IgD-negative memory B cell (primary cell): Measurements from ENCODE around the gene CYGB. TPM values are rescaled to one million over a fixed set of nuclear protein-coding genes. Genes with fewer than 3 reads are reported as not detected.
"Not testable (repeated sequence)": the region's sequence is repeated elsewhere in the genome, so short reads cannot be mapped to it uniquely, and the experiment has no call there.

Source experiments
- H3K27ac Mint-ChIP-seq, 3 donors: one replicate each; pipeline ENCODE4 v1.8.0; 2020 to 2022; ENCODE audit warnings: mild to moderate bottlenecking in 3 of 3, mixed read lengths in 3 of 3, moderate library complexity in 1 of 3
- H3K27me3 Mint-ChIP-seq: one replicate; pipeline ENCODE4 v1.8.0; 2021; ENCODE audit warnings: mixed read lengths
- H3K36me3 Mint-ChIP-seq: one replicate; pipeline ENCODE4 v1.8.0; 2020; ENCODE audit warnings: mild to moderate bottlenecking, mixed read lengths
- H3K4me1 Mint-ChIP-seq, 3 donors: one replicate each; pipeline ENCODE4 v1.8.0; 2020 to 2022; ENCODE audit warnings: mixed read lengths in 3 of 3, mild to moderate bottlenecking in 1 of 3
- H3K4me3 Mint-ChIP-seq, 4 donors: one replicate each; pipeline ENCODE4 v1.8.0; 2020 to 2022; ENCODE audit warnings: mild to moderate bottlenecking in 4 of 4, mixed read lengths in 4 of 4, moderate library complexity in 3 of 4
- H3K9me3 Mint-ChIP-seq, 3 donors: one replicate each; pipeline ENCODE4 v1.8.0; 2020 to 2021; ENCODE audit warnings: mixed read lengths in 3 of 3, mild to moderate bottlenecking in 1 of 3
- polyA plus RNA-seq: library from polyadenylated mRNA; unstranded; fragments of 300-500 nt; fragmentation: Illumina TruSeq; gene quantifications from one replicate; pipeline ENCODE4 v1.2.3, GENCODE V29; 2021

CYGB gene
- polyA plus RNA-seq, 1 donor from 2014 or later = 2.1 TPM

DNA sequence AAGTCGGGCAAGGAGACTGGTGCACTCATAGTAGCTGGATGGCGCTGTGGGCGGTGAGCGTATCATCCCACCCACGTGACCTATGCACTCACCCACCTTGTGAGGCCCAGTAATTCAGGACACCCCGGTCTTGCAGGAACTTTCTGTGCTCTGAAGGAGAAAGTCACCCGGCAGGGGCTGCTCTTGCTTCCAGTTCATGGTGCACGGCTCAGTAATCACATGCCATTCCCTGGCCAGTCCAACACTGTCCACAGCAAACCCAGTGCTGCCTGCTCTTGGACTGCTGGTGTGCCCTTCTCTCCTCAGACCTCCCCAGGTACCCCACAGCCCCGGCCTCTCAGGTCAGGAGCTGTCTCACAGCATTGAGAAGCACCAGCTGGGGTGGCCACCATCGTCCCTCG lies 19.9 kb downstream of the CYGB start:
- Mint-ChIP-seq H3K4me3 (no peak overlapping the region), H3K36me3 (peaks cover 4% of the 10 kb centered on the region), H3K9me3 (no peaks in the 10 kb centered on the region), H3K27me3 (no peaks in the 10 kb centered on the region), H3K4me1 (peaks cover 7 to 16% (median 16%) of the 10 kb centered on the region in 3 donors), H3K27ac (peak overlapping the region in 2 of 3 donors; percentile 69 to 80)

- H3K9me3 Mint-ChIP-seq = no peaks in the 10 kb centered on the region
- peak overlapping the region; percentile 49 to 83 (median 66) for H3K4me3 Mint-ChIP-seq
- H3K4me1 Mint-ChIP-seq = peaks cover 7 to 21% (median 19%) of the 10 kb centered on the region in 3 donors
- peaks cover 1% of the 10 kb centered on the region for H3K36me3 Mint-ChIP-seq
- no peaks in the 10 kb centered on the region for H3K27me3 Mint-ChIP-seq
- H3K27ac Mint-ChIP-seq = peak overlapping the region; percentile 82 to 96 (median 92)
Measured at GRCh38 chr17:76515274-76515949, 22.1 kb downstream of the CYGB start.

DNA sequence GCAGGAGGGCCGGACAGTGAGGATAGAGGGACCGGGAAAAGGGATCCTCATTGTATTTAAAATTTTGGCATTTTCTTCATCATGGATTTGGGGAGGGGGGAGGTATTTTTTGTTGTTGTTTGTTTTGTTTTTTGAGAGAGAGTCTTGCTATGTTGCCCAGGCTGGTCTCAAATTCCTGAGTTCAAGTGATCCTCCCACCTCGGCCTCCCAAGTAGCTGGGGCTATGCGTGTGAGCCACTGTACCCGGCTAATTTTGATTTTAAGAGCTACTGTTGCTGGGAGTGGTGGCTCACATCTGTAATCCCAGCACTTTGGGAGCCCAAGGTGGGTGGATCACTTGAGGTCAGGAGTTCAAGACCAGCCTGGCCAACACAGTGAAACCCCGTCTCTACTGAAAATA lies 23.2 kb downstream of the CYGB start:
- not testable (repeated sequence) for H3K27me3 Mint-ChIP-seq, H3K9me3 Mint-ChIP-seq, H3K36me3 Mint-ChIP-seq
- Mint-ChIP-seq H3K4me3 (peak overlapping the region in 2 of 4 donors; percentile 33 to 70), H3K27ac (peak overlapping the region in 2 of 3 donors; percentile 92 to 96), H3K4me1 (peaks cover 7 to 21% (median 19%) of the 10 kb centered on the region in 3 donors)

DNA sequence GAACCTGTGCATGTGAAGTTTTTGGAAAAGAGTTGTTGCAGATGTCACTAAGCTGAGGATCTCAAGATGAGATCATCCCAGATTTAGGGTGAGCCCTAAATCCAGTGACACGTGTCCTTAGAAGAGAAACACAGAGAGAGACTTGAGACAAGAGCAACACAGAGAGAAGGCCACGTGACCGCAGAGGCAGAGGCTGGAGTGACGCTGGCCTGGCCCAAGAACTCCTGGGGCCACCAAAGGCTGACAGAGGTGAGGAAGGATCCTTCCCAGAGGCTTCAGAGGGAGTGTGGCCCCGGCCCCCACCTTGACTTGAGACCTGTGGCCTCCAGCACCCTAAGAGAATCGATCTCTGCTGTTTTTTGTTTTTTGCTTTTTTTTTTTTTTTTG lies 24.2 kb downstream of the CYGB start:
- H3K4me3 Mint-ChIP-seq = peak overlapping the region in 1 of 4 donors; percentile 43
- peak overlapping the region; percentile 42 to 96 (median 60) for H3K27ac Mint-ChIP-seq
- H3K36me3 Mint-ChIP-seq = no peaks in the 10 kb centered on the region
- H3K27me3 Mint-ChIP-seq = no peaks in the 10 kb centered on the region
- no peaks in the 10 kb centered on the region for H3K9me3 Mint-ChIP-seq
- H3K4me1 Mint-ChIP-seq = peaks cover 7 to 21% (median 19%) of the 10 kb centered on the region in 3 donors

DNA sequence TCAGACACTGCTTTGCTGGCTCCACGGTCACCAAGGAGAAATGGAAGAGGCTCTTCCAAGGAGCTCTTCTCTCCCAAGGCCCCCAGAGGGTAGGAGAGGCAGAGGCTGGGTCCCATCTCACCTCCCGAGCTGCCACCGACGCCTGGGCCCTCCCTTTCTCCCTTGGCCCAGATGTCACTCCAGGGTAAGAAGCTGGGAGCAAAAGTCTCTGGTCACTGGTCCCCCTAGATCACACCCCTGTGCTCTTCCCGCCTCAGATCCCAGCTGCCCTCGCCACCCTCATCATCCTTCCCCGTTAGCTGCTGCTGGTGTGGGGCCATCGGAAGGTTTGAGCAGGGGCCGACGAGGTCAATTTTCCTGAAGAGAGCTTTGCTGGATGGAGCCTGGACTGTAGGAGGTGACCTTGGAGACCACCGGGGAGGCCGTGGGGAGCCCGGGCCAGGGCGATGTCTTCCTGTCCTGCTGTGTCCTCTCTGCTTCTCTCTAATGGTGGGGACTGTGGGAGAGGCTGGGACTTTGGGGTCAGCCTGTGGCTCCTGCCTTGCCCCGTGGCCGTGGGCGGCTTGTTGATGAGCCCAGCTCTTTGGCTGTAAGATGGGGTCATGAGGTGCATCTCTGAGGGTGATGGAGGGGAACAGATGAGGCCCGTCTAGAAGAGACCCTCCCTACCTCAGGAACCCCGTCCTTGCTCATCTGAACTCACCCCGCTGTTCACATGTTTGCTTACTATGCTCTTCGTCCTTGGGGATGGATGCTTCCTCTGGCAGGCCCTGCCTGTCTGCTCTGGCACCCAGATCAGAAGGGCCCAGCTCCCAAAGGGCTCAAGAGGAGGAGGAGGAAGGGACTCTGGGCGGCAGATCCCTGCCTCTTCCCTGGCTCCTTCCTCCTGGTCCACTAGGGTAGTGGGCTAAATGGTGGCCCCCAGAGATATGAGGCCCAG lies 24.9 kb downstream of the CYGB start:
- Mint-ChIP-seq H3K4me1 (peaks cover 7 to 22% (median 20%) of the 10 kb centered on the region in 3 donors), H3K36me3 (no peaks in the 10 kb centered on the region), H3K9me3 (no peaks in the 10 kb centered on the region), H3K27ac (peak overlapping the region; percentile 42 to 96 (median 60)), H3K4me3 (peak overlapping the region in 1 of 4 donors; percentile 63), H3K27me3 (no peaks in the 10 kb centered on the region)

DNA sequence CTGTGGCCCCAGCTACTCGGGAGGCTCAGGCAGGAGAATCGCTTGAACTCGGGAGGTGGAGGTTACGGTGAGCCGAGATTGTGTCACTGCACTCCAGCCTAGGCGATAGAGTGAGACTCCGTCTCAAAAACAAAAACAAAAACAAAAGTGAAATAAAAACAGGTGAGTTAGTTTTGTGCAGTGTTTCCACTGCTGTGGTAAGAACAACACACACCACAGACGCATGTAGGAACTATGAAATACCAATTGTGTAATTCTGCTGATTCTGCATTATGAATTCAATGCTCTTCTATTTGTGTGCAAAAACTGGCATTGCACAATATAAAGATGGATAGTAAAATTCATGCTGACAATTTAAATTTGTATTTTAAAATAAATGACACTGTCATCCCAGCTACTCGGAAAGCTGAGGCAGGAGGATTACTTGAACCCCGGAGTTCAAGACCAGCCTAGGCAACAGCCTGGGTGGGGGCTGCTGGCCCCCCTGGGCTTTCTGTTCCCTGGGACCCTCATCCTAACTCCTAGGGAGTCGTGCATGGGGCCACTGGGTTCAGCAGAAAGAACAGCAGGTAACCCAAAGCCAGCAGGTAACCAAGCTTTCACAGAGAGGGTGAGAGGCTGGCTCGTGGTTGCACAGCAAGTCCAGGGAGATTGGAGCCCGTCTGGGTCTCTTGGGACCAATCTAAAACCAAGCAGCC lies 25.7 kb downstream of the CYGB start:
- no peaks in the 10 kb centered on the region for H3K36me3 Mint-ChIP-seq
- H3K9me3 Mint-ChIP-seq = no peaks in the 10 kb centered on the region
- H3K4me1 Mint-ChIP-seq = peaks cover 7 to 23% (median 20%) of the 10 kb centered on the region in 3 donors
- no peak overlapping the region for H3K4me3 Mint-ChIP-seq
- H3K27ac Mint-ChIP-seq = peak overlapping the region in 1 of 3 donors; percentile 52
- H3K27me3 Mint-ChIP-seq = no peaks in the 10 kb centered on the region

DNA sequence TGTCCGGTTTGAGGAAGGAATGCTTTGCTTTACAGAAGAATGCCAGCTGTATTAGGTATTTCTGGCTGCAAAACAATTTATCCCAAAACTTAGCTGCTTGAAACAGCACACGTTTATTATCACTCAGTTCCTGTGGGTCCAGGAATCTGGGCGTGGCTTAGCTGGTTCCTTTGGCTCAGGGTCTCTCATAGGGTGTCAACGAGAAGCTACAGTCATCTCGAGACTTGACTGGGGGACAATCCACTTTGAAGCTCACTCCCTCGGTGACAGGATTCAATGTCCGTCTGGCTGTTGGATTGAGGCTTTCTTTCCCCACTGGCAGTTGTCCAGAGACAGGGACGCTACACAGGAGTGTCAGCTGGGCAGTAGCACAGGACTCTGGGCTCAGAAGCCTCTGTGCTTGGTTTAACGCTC lies 26.7 kb downstream of the CYGB start:
- no peak overlapping the region for H3K27ac Mint-ChIP-seq
- H3K4me3 Mint-ChIP-seq = no peak overlapping the region
- no peaks in the 10 kb centered on the region for H3K27me3 Mint-ChIP-seq
- peaks cover 7 to 25% (median 20%) of the 10 kb centered on the region in 3 donors for H3K4me1 Mint-ChIP-seq
- no peaks in the 10 kb centered on the region for H3K36me3 Mint-ChIP-seq
- H3K9me3 Mint-ChIP-seq = no peaks in the 10 kb centered on the region

GRCh38 chr17:76508472-76509063 lies 28.9 kb downstream of the CYGB start:
- not testable (repeated sequence) for H3K4me3 Mint-ChIP-seq, H3K36me3 Mint-ChIP-seq, H3K9me3 Mint-ChIP-seq, H3K27me3 Mint-ChIP-seq
- Mint-ChIP-seq H3K27ac (peak overlapping the region in 1 of 3 donors; percentile 63), H3K4me1 (peaks cover 5 to 18% (median 11%) of the 10 kb centered on the region in 3 donors)

- H3K36me3 Mint-ChIP-seq = no peaks in the 10 kb centered on the region
- H3K4me1 Mint-ChIP-seq = peaks cover 6 to 23% (median 22%) of the 10 kb centered on the region in 3 donors
- no peaks in the 10 kb centered on the region for H3K27me3 Mint-ChIP-seq
Measured at GRCh38 chr17:76506408-76507345, 30.8 kb downstream of the CYGB start.

GRCh38 chr17:76504117-76504516 lies 33.4 kb downstream of the CYGB start:
- no peaks in the 10 kb centered on the region for H3K27me3 Mint-ChIP-seq
- peak overlapping the region in 3 of 4 donors; percentile 55 to 94 (median 86) for H3K4me3 Mint-ChIP-seq
- peaks cover 3% of the 10 kb centered on the region for H3K36me3 Mint-ChIP-seq
- H3K9me3 Mint-ChIP-seq = no peaks in the 10 kb centered on the region
- H3K4me1 Mint-ChIP-seq = peaks cover 11 to 23% (median 21%) of the 10 kb centered on the region in 3 donors
- H3K27ac Mint-ChIP-seq = peak overlapping the region; percentile 2 to 88 (median 85)

More at GRCh38 chr17:76506408-76507345, 30.8 kb downstream of the CYGB start:
- H3K4me3 Mint-ChIP-seq = peak overlapping the region in 3 of 4 donors; percentile 10 to 37 (median 28)
- no peaks in the 10 kb centered on the region for H3K9me3 Mint-ChIP-seq
- H3K27ac Mint-ChIP-seq = peak overlapping the region in 1 of 3 donors; percentile 54

GRCh38 chr17:76502341-76503211 lies 34.9 kb downstream of the CYGB start:
- Mint-ChIP-seq H3K27me3 (no peaks in the 10 kb centered on the region), H3K27ac (peak overlapping the region; percentile 93 to 96 (median 94)), H3K4me1 (peaks cover 17 to 33% (median 24%) of the 10 kb centered on the region in 3 donors), H3K4me3 (peak overlapping the region; percentile 23 to 99 (median 43)), H3K36me3 (peaks cover 7% of the 10 kb centered on the region), H3K9me3 (no peaks in the 10 kb centered on the region)

DNA sequence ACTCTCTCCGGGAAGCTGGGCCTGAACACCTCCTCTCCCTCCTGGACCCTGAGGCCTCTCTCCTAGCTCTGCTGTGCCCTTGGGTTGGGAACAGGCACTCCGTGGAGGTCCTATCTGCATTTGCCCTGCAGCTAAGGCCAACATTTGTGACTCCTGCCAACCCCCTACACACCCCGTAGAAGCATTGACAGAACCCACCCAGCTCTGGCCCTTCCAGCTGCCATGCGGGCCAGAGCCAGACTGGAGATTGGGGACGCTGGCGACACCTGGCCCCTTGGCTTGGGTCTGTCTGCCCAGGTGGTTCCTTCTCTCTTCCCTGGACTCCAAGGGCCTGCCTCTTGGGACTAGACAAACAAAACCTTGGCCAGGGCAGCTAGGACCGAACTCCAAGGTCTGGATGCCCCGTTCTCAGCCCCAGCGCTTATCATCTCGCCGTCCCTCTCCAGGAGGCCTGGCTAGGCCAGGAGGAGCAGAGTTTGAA lies 35.6 kb downstream of the CYGB start:
- Mint-ChIP-seq H3K4me1 (peaks cover 24 to 41% (median 28%) of the 10 kb centered on the region in 3 donors), H3K36me3 (peaks cover 10% of the 10 kb centered on the region), H3K9me3 (no peaks in the 10 kb centered on the region), H3K27me3 (no peaks in the 10 kb centered on the region), H3K4me3 (peak overlapping the region; percentile 95 to 99 (median 98)), H3K27ac (peak overlapping the region; percentile 93 to 96 (median 94))
